HEK293 (cell line): Measurements from ENCODE around the gene CD44.

ENCODE experiments used
- CTCF ChIA-PET: fragments of 350-600 bp; formaldehyde crosslinking; extraction: SDS; loops from one replicate; lab custom pipeline; 2021; ENCODE audit warnings: antibody characterized with exemption; lab: Yijun Ruan, JAX
- POLR2A ChIA-PET: fragments of 300-600 bp; formaldehyde crosslinking; extraction: SDS; loops from one replicate; lab custom pipeline; 2020; ENCODE audit warnings: antibody characterized with exemption, inconsistent platforms; lab: Yijun Ruan, JAX
- H3K27ac ChIP-seq: fragments of 200-500 bp; sonication (Bioruptor generic); 2 replicates; pipeline ENCODE4 v1.5.1; 2014; ENCODE audit warnings: low read depth, low read length, control low read depth, inconsistent platforms; ENCODE audit errors: extremely low read depth
- H3K36me3 ChIP-seq, 2 experiments: fragments of 200-500 bp in 1 of 2; sonication (Bioruptor generic) in 1 of 2; 1 replicate in 1 of 2; 2 replicates in 1 of 2; pipeline ENCODE4 v1.5.1; 2014 to 2017; ENCODE audit warnings: inconsistent platforms in 2 of 2, low read length in 2 of 2; ENCODE audit not compliant: control insufficient read depth in 2 of 2, insufficient read depth in 1 of 2
- H3K4me1 ChIP-seq: fragments of 200-500 bp; sonication (Bioruptor generic); 2 replicates; pipeline ENCODE4 v1.5.1; 2014; ENCODE audit warnings: mild to moderate bottlenecking, low read length, inconsistent platforms; ENCODE audit not compliant: control insufficient read depth, insufficient read depth
- H3K4me3 ChIP-seq: 2 replicates; pipeline ENCODE4 v1.5.1; 2011; ENCODE audit warnings: low read depth, mild to moderate bottlenecking, control low read depth, low read length, moderate library complexity
- H3K9me3 ChIP-seq: fragments of 200-500 bp; sonication (Bioruptor generic); 2 replicates; pipeline ENCODE4 v1.5.1; 2014; ENCODE audit warnings: low read depth, low read length, inconsistent platforms; ENCODE audit not compliant: control insufficient read depth, insufficient read depth
- BCL11A ChIP-seq: fragments of 450-650 bp; formaldehyde crosslinking; IDR thresholded peaks from 2 replicates; pipeline ENCODE4 v1.5.1; 2016; ENCODE audit warnings: low read depth, missing biosample characterization, missing genetic modification characterization
- EGR2 ChIP-seq: fragments of 450-650 bp; formaldehyde crosslinking; IDR thresholded peaks from 2 replicates; pipeline ENCODE4 v1.5.1; 2016; ENCODE audit warnings: low read depth, missing biosample characterization, missing genetic modification characterization
- GLIS2 ChIP-seq: fragments of 450-650 bp; formaldehyde crosslinking; IDR thresholded peaks from 2 replicates; pipeline ENCODE4 v1.5.1; 2016; ENCODE audit warnings: missing biosample characterization, missing genetic modification characterization
- HOXC10 ChIP-seq: sonication (generic); formaldehyde crosslinking; IDR thresholded peaks from 2 replicates; pipeline ENCODE4 v1.8.1; 2023; ENCODE audit warnings: mild to moderate bottlenecking, missing genetic modification reagents
- IKZF3 ChIP-seq: fragments of 450-650 bp; IDR thresholded peaks from 2 replicates; pipeline ENCODE4 v1.5.0; 2018; ENCODE audit warnings: missing biosample characterization, mild to moderate bottlenecking, missing genetic modification characterization, moderate library complexity
- KLF1 ChIP-seq: fragments of 450-650 bp; formaldehyde crosslinking; IDR thresholded peaks from 2 replicates; pipeline ENCODE4 v1.5.1; 2016; ENCODE audit warnings: missing biosample characterization, missing genetic modification characterization
- MEIS1 ChIP-seq: sonication (generic); formaldehyde crosslinking; IDR thresholded peaks from 2 replicates; pipeline ENCODE4 v1.8.1; 2022; ENCODE audit warnings: missing genetic modification reagents, mild to moderate bottlenecking, borderline replicate concordance
- MYNN ChIP-seq: fragments of 450-650 bp; formaldehyde crosslinking; IDR thresholded peaks from 2 replicates; pipeline ENCODE4 v1.5.1; 2016; ENCODE audit warnings: missing biosample characterization, missing genetic modification characterization, borderline replicate concordance
- OSR2 ChIP-seq: fragments of 450-650 bp; formaldehyde crosslinking; IDR thresholded peaks from 2 replicates; pipeline ENCODE4 v1.5.1; 2016; ENCODE audit warnings: missing biosample characterization, missing genetic modification characterization
- SCRT1 ChIP-seq: fragments of 450-650 bp; formaldehyde crosslinking; IDR thresholded peaks from 2 replicates; pipeline ENCODE4 v1.5.1; 2016; ENCODE audit warnings: missing biosample characterization, missing genetic modification characterization, borderline replicate concordance
- SCRT2 ChIP-seq: fragments of 450-650 bp; formaldehyde crosslinking; IDR thresholded peaks from 2 replicates; pipeline ENCODE4 v1.5.1; 2016; ENCODE audit warnings: missing biosample characterization, missing genetic modification characterization
- TRIM28 ChIP-seq: IDR thresholded peaks from 2 replicates; pipeline ENCODE4 v1.6.1; 2011; ENCODE audit warnings: low read length, control low read depth, borderline replicate concordance
- ZFP3 ChIP-seq: fragments of 450-650 bp; formaldehyde crosslinking; IDR thresholded peaks from 2 replicates; pipeline ENCODE4 v1.5.1; 2016; ENCODE audit warnings: low read depth, missing biosample characterization, missing genetic modification characterization
- ZNF140 ChIP-seq: fragments of 450-650 bp; formaldehyde crosslinking; IDR thresholded peaks from 2 replicates; pipeline ENCODE4 v1.5.1; 2016; ENCODE audit warnings: missing biosample characterization, missing genetic modification characterization
- ZNF2 ChIP-seq: fragments of 450-650 bp; formaldehyde crosslinking; IDR thresholded peaks from 2 replicates; pipeline ENCODE4 v1.5.1; 2016; ENCODE audit warnings: missing biosample characterization, missing genetic modification characterization
- ZNF354C ChIP-seq: fragments of 450-650 bp; formaldehyde crosslinking; IDR thresholded peaks from 2 replicates; pipeline ENCODE4 v1.5.1; 2016; ENCODE audit warnings: missing biosample characterization, missing genetic modification characterization, low read depth, borderline replicate concordance
- ZNF366 ChIP-seq: fragments of 450-650 bp; formaldehyde crosslinking; conservative IDR thresholded peaks from 2 replicates; pipeline ENCODE4 v1.5.1; 2016; ENCODE audit warnings: missing biosample characterization, missing genetic modification characterization
- ZNF416 ChIP-seq: fragments of 450-650 bp; formaldehyde crosslinking; IDR thresholded peaks from 2 replicates; pipeline ENCODE4 v1.5.1; 2016; ENCODE audit warnings: missing biosample characterization, missing genetic modification characterization
- ZNF501 ChIP-seq: fragments of 450-650 bp; formaldehyde crosslinking; IDR thresholded peaks from 2 replicates; pipeline ENCODE4 v1.5.1; 2016; ENCODE audit warnings: missing biosample characterization, missing genetic modification characterization
- ZNF529 ChIP-seq: fragments of 450-650 bp; formaldehyde crosslinking; IDR thresholded peaks from 2 replicates; pipeline ENCODE4 v1.5.1; 2017; ENCODE audit warnings: missing genetic modification characterization, missing biosample characterization; ENCODE audit not compliant: insufficient replicate concordance
- ZNF555 ChIP-seq: fragments of 450-650 bp; formaldehyde crosslinking; conservative IDR thresholded peaks from 2 replicates; pipeline ENCODE4 v1.5.1; 2017; ENCODE audit warnings: missing biosample characterization, mild to moderate bottlenecking, missing genetic modification characterization, inconsistent platforms
- ZNF658 ChIP-seq: fragments of 450-650 bp; formaldehyde crosslinking; IDR thresholded peaks from 2 replicates; pipeline ENCODE4; 2016; ENCODE audit warnings: missing biosample characterization, missing genetic modification characterization
- ZNF747 ChIP-seq: fragments of 450-650 bp; formaldehyde crosslinking; IDR thresholded peaks from 2 replicates; pipeline ENCODE4 v1.5.1; 2016; ENCODE audit warnings: missing biosample characterization, missing genetic modification characterization
- TF ChIP-seq, protein P1 (sequence below): fragments of 450-650 bp; formaldehyde crosslinking; IDR thresholded peaks from 2 replicates; pipeline ENCODE4 v1.5.1; 2016; ENCODE audit warnings: missing biosample characterization, missing genetic modification characterization
- TF ChIP-seq, protein P2 (sequence below): fragments of 450-650 bp; formaldehyde crosslinking; IDR thresholded peaks from 2 replicates; pipeline ENCODE4 v1.5.1; 2016; ENCODE audit warnings: missing biosample characterization, missing genetic modification characterization, borderline replicate concordance

CD44 gene

DNA sequence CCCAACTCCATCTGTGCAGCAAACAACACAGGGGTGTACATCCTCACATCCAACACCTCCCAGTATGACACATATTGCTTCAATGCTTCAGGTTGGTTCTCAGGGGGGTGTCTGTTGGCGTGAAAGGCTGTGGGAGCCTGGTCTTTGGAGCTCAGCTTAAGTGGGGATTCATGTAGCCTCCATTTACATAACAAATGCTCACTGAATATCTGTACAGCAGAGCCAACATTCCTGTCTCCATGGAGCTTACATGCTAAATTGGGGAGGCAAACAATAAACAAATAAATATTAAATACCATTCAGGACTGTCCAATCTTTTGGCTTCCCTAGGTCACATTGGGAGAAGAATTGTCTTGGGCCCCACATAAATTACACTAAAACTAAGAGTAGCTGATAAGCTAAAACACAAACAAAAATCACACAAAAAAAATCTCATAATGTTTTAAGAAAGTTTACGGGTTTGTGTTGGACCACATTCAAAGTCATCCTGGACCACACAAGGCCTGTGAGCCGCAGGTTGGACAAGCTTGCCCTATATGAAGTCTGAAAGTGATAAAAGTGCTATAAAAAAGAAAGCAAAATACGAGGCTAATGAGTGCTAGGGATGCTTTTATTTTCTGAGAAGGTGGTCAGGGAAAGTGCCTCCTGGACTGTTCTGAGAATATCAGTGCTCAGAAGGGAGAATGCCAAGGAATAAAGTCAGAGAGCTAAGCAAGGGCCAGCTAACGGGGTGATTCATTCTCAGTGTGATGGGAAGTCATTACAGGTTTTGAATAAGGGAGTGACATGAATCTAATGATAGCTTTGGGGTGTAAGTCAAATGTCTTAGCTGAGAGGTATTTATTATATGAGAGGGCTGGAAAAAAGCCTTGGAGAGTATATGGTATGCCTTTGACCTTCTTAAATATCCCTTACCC lies 41.6 kb downstream of the CD44 start (continued):
- TF ChIP-seq ZNF555 (tag by site-specific recombination) = no peak
- no peak for TF ChIP-seq HOXC10 (CRISPR knock-in tag)
- TF ChIP-seq ZFP3 (tag by site-specific recombination) = no peak
- TF ChIP-seq ZNF2 (tag by site-specific recombination) = no peak

DNA sequence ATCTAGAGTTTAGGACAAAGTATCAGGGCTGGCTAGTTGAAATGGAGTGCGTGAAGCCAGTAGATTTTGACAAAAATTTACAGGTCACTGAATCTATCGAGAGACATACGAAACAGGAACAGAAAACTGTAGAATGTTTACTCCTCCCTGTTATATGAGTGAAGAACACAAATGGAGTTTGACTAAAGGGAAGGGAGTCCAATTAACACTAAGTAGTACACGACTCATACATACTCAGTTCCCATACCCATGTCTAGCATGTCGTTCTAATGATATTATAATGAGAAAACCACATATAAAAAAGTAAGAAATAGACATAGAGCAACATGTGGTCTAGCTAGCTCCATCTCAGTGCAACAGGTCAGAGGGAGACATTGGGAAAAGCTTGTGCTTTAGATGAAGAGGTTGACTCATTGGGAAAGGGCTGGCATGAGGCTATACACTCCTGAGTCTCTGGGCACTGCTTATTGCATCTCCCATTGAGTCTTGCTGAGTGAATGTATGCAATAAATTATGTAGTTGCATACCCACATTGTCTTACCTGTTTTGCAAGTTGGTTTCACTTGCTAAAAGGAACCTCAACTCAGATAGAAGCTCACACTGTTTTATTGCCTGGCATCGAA lies 43.5 kb downstream of the CD44 start:
- ChIA-PET CTCF (interaction anchor here (1.2 kb wide), 1 partner anchor 285 kb away, joined by 3 read pairs; no protein-coding TSS in a partner anchor), POLR2A (no interaction called here)
- Histone ChIP-seq H3K36me3 (no peaks in the 10 kb centered on the region), H3K4me3 (no peak overlapping the region), H3K4me1 (no peaks in the 10 kb centered on the region), H3K27ac (no peak overlapping the region), H3K9me3 (no peaks in the 10 kb centered on the region)
- TF ChIP-seq BCL11A (tag by site-specific recombination) (no peak), TRIM28 (no peak), ZNF416 (tag by site-specific recombination) (no peak), KLF1 (tag by site-specific recombination) (no peak), MYNN (tag by site-specific recombination) (no peak), EGR2 (tag by site-specific recombination) (no peak), ZNF658 (tag by site-specific recombination) (no peak), ZNF140 (no peak), ZNF354C (no peak), ZNF366 (tag by site-specific recombination) (no peak), IKZF3 (tag by site-specific recombination) (no peak), SCRT1 (tag by site-specific recombination) (0 out of 2 replicates have a peak, but pooled peaks have one; percentile 32), SCRT2 (tag by site-specific recombination) (peak; percentile 92)
- TF ChIP-seq, protein P1, sequence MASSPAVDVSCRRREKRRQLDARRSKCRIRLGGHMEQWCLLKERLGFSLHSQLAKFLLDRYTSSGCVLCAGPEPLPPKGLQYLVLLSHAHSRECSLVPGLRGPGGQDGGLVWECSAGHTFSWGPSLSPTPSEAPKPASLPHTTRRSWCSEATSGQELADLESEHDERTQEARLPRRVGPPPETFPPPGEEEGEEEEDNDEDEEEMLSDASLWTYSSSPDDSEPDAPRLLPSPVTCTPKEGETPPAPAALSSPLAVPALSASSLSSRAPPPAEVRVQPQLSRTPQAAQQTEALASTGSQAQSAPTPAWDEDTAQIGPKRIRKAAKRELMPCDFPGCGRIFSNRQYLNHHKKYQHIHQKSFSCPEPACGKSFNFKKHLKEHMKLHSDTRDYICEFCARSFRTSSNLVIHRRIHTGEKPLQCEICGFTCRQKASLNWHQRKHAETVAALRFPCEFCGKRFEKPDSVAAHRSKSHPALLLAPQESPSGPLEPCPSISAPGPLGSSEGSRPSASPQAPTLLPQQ (tag by site-specific recombination) = no peak

DNA sequence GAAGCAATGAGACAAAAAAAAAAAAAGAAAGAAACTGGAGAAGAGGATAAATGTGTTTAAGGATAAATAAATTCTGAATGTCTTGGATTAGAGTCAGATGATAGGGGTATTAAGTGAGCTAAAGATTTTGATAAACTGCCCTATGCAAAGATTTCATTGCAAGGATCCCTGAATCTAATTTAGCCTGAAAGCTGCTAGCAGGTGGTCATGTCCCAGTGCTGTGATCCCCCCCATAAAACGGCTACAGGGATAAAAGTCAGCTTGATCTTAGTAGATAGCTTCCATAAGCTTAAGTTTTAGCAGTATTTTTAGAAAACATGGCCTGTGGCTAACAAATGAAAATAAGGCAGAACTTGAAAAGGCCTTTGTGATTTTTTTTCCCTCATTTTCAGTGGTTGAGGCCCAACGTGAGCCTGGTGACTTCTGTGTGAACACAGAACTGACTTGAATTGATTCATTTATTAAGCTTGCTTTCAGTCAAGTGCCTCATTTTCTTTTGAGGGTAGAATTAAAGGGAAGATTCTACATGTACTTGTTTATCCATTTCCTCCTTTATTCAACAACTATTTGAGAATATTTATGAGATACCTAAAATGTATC lies 44.5 kb downstream of the CD44 start:
- H3K9me3 ChIP-seq = no peaks in the 10 kb centered on the region
- POLR2A ChIA-PET = no interaction called here
- H3K4me3 ChIP-seq = no peak overlapping the region
- H3K36me3 ChIP-seq = no peaks in the 10 kb centered on the region
- H3K4me1 ChIP-seq = no peaks in the 10 kb centered on the region
- no peak overlapping the region for H3K27ac ChIP-seq
- CTCF ChIA-PET = interaction anchor here (0.6 kb wide), 1 partner anchor 342 kb away, joined by 3 read pairs; no protein-coding TSS in a partner anchor
- TF ChIP-seq ZNF529 (tag by site-specific recombination) (no peak), ZNF501 (tag by site-specific recombination) (no peak), GLIS2 (tag by site-specific recombination) (no peak), ZNF747 (tag by site-specific recombination) (no peak), MEIS1 (CRISPR knock-in tag) (no peak), OSR2 (tag by site-specific recombination) (no peak)
- TF ChIP-seq, protein P2, sequence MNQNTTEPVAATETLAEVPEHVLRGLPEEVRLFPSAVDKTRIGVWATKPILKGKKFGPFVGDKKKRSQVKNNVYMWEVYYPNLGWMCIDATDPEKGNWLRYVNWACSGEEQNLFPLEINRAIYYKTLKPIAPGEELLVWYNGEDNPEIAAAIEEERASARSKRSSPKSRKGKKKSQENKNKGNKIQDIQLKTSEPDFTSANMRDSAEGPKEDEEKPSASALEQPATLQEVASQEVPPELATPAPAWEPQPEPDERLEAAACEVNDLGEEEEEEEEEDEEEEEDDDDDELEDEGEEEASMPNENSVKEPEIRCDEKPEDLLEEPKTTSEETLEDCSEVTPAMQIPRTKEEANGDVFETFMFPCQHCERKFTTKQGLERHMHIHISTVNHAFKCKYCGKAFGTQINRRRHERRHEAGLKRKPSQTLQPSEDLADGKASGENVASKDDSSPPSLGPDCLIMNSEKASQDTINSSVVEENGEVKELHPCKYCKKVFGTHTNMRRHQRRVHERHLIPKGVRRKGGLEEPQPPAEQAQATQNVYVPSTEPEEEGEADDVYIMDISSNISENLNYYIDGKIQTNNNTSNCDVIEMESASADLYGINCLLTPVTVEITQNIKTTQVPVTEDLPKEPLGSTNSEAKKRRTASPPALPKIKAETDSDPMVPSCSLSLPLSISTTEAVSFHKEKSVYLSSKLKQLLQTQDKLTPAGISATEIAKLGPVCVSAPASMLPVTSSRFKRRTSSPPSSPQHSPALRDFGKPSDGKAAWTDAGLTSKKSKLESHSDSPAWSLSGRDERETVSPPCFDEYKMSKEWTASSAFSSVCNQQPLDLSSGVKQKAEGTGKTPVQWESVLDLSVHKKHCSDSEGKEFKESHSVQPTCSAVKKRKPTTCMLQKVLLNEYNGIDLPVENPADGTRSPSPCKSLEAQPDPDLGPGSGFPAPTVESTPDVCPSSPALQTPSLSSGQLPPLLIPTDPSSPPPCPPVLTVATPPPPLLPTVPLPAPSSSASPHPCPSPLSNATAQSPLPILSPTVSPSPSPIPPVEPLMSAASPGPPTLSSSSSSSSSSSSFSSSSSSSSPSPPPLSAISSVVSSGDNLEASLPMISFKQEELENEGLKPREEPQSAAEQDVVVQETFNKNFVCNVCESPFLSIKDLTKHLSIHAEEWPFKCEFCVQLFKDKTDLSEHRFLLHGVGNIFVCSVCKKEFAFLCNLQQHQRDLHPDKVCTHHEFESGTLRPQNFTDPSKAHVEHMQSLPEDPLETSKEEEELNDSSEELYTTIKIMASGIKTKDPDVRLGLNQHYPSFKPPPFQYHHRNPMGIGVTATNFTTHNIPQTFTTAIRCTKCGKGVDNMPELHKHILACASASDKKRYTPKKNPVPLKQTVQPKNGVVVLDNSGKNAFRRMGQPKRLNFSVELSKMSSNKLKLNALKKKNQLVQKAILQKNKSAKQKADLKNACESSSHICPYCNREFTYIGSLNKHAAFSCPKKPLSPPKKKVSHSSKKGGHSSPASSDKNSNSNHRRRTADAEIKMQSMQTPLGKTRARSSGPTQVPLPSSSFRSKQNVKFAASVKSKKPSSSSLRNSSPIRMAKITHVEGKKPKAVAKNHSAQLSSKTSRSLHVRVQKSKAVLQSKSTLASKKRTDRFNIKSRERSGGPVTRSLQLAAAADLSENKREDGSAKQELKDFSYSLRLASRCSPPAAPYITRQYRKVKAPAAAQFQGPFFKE (tag by site-specific recombination) = no peak
